Stimulated activated CD4-positive, alpha-beta T cell treated with anti-CD3 and anti-CD28 coated beads, Interleukin-1b, Interleukin-23, amount 100 ng/mL, for 1 hour (primary cell): ENCODE data around the gene ERN2.

Experiments used
- DNase-seq, 2 donors: peaks; one replicate each; pipeline ENCODE4 v3.0.0-alpha.2; 2020; ENCODE audit warnings: low read depth in 2 of 2

Gene ERN2

GRCh38 chr16:23687034-23687808 is 25.8 kb downstream of the ERN2 start:
- no peak for DNase-seq

GRCh38 chr16:23683487-23683886 is 29.5 kb downstream of the ERN2 start:
- DNase-seq, result no peak

GRCh38 chr16:23682181-23682580 is 30.8 kb downstream of the ERN2 start:
- DNase-seq, result no peak

- no peak for DNase-seq
Measured at GRCh38 chr16:23679986-23680336, 33.1 kb downstream of the ERN2 start.

GRCh38 chr16:23679274-23679985 is 33.6 kb downstream of the ERN2 start:
- no peak for DNase-seq

GRCh38 chr16:23678430-23679273 is 34.4 kb downstream of the ERN2 start, which contains the start of gene PLK1:
TSS of gene PLK1 (plus strand) at chr16:23678889. CDS start at chr16:23678933, 44 bp downstream.
- peak; percentile 29 to 58 for DNase-seq

- no peak for DNase-seq
Measured at GRCh38 chr16:23676924-23677480, 36.0 kb downstream of the ERN2 start.

- no peak for DNase-seq
Measured at GRCh38 chr16:23673971-23674614, 38.9 kb downstream of the ERN2 start.

- no peak for DNase-seq
Measured at GRCh38 chr16:23670137-23670776, 42.8 kb downstream of the ERN2 start.

- DNase-seq, result no peak
Measured at GRCh38 chr16:23668873-23669272, 44.1 kb downstream of the ERN2 start.

GRCh38 chr16:23668225-23668624 is 44.8 kb downstream of the ERN2 start:
- no peak for DNase-seq

- DNase-seq, result no peak
Measured at GRCh38 chr16:23667355-23667659, 45.7 kb downstream of the ERN2 start.

GRCh38 chr16:23666571-23667354 is 46.3 kb downstream of the ERN2 start:
- DNase-seq, result no peak

GRCh38 chr16:23663918-23664317 is 49.1 kb downstream of the ERN2 start:
- DNase-seq, result no peak

GRCh38 chr16:23651943-23652468 is 61.0 kb downstream of the ERN2 start:
- no peak for DNase-seq

GRCh38 chr16:23650674-23651416 is 62.2 kb downstream of the ERN2 start:
- DNase-seq, result no peak

- DNase-seq, result no peak
Measured at GRCh38 chr16:23642246-23642774, 70.7 kb downstream of the ERN2 start.

GRCh38 chr16:23640931-23641765 is 71.9 kb downstream of the ERN2 start, which contains the start of the genes DCTN5 and PALB2:
TSS of gene DCTN5 (plus strand) at chr16:23641466. CDS start at chr16:23641543, 77 bp downstream.
TSS of gene PALB2 (minus strand) at chr16:23641310. CDS start at chr16:23641157, 153 bp downstream.
- peak; percentile 50 to 61 for DNase-seq
